GM18508 (cell line): ENCODE results near the gene MED10.

Source experiments
- ATAC-seq: cut with Tn5 transposase; IDR thresholded peaks from one replicate; pipeline ENCODE4 v1.9.1; 2021; ENCODE audit warnings: moderate number of reproducible peaks; ENCODE audit not compliant: insufficient read depth, unreplicated experiment

Gene MED10

GRCh38 chr5:6353602-6354302, 24.6 kb downstream of the MED10 start:
- no peak for ATAC-seq

DNA sequence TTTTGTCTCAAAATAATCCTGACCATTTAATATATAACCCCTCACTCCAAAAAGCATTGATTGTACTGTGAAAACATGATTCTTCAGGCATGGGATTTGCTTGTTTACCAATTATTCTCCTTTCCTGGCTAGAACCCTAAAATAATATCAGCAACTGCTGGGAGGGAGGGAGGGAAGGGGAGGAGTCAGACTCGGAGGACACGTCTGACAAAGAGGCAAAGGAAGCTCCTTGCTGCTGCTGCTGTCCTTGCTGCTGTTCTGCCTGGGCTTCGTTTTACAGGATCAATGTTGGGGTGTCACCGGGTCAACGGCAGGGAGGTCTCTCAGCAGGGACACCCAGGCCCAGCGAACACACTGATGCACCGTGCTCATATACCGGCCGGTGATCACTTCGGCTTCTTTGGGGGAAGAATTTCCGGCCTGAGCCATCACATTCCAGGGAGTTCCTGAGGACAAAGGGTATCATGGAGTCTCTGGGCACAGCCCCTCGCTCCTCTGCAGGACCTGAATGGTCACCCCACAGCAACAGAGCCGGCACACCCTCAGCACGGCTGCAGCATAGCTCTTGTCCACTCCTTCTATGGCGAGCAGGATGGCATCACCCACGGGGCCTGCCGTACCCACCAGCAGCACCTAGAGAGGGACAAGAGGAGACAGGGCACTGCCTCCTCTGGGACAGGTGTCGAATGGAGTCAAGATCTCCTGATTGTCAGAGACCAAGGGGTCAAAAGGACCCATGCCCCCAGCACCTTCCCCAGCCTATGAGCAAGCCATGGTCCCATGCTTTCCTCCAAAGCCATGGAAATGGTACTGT, 27.9 kb downstream of the MED10 start:
- ATAC-seq: no peak

- ATAC-seq: no peak
Measured at GRCh38 chr5:6349387-6349786, 29.0 kb downstream of the MED10 start.

- ATAC-seq: no peak
Measured at GRCh38 chr5:6348476-6349000, 29.8 kb downstream of the MED10 start.

DNA sequence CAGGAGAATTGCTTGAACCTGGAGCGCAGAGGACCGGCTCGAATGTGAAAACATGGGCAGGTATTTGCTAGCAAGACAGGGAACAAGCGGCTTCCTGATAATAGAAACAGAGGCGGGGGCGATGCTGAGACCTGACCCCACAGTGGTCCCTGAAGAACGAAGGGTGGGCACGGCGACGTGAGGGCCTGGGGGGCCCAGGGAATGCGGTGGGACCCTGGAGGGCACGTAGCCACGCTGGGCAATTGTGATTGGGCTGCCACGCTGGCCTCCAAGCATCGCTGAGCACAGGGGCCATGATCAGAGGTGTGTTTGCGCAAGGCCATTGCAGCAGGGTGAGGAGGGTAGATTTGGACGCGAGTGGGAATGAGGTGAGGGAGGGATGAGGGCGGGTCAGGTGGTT, 30.7 kb downstream of the MED10 start:
- ATAC-seq: no peak

- ATAC-seq: no peak
Measured at GRCh38 chr5:6347165-6347564, 31.2 kb downstream of the MED10 start.

- no peak for ATAC-seq
Measured at GRCh38 chr5:6344593-6344989, 33.8 kb downstream of the MED10 start.

GRCh38 chr5:6343951-6344592, 34.3 kb downstream of the MED10 start:
- no peak for ATAC-seq

- no peak for ATAC-seq
Measured at GRCh38 chr5:6342689-6343315, 35.5 kb downstream of the MED10 start.

- ATAC-seq: no peak
Measured at GRCh38 chr5:6340100-6340499, 38.2 kb downstream of the MED10 start.

- ATAC-seq: no peak
Measured at GRCh38 chr5:6338871-6339270, 39.5 kb downstream of the MED10 start.

DNA sequence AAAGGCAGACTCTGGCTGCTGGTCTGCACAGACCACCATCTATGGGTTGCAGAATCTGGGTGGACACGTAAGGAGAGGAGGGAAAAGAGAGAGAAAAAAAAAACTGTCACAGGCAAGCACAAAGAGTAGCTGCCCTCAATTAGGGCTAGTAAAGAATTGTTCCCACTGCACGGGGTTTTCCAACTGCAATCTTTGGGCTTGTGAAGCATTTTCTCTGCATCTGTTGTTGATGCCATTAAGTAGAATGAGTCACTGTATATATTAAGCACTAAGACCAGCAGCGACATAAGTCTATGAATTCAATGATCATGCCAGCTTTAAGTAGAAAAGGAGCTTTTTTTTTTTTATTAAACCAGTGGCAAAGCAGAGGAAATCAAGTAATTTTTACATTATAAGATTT, 40.2 kb downstream of the MED10 start:
- no peak for ATAC-seq

- no peak for ATAC-seq
Measured at GRCh38 chr5:6333182-6333905, 45.0 kb downstream of the MED10 start.

GRCh38 chr5:6328173-6328572, 50.2 kb downstream of the MED10 start:
- ATAC-seq: no peak

GRCh38 chr5:6326776-6327175, 51.6 kb downstream of the MED10 start:
- no peak for ATAC-seq

- ATAC-seq: no peak
Measured at GRCh38 chr5:6322163-6322713, 56.1 kb downstream of the MED10 start.
